Stimulated activated CD8-positive, alpha-beta memory T cell treated with anti-CD3 and anti-CD28 coated beads, Interleukin-2, amount 100 ng/mL, for 48 hours (primary cell): ENCODE measurements around the gene CCND2.

ENCODE experiments used
- DNase-seq, 2 donors: peaks; one replicate each; pipeline ENCODE4 v3.0.0-alpha.2; 2020; ENCODE audit warnings: low read depth in 2 of 2

CCND2 gene

GRCh38 chr12:4276524-4277204, 3.1 kb downstream of the CCND2 start:
- peak; percentile 63 to 74 for DNase-seq

DNA sequence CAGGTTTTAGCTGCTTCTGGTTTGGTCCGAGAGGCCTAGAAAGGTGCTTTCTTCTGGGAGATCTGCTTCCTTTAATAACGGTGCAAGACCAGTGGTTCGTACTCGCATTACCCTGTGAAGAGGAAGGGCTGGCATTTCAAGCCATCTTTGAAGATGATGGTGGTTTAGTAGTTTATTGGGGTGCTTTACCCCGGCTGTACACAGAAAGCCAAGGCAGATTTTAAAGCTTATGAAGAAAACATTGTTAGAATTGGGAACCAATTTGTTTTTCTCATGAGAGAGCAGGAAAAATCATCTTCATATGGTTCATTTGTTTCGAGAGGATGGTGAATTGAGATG, 3.6 kb downstream of the CCND2 start:
- DNase-seq = no peak

DNA sequence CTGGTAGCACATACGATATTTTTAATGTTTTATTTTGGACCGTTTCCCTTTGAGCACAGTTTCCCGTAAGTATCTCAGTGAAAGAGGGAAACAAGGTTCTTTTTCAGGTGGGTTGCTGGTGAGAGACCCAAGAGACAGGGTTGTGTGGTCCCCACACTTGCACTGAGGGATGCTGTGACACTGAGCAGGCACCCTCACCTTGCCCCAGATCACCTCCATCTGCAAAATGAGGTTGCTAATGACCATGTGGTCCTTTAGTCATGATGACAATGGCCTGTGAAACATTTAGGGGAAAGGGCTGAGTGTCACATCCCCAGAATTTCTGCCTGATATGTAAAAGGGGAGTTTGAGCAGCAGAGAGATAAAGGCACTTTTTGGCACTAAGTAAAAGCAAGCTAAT, 4.3 kb downstream of the CCND2 start:
- no peak for DNase-seq

DNA sequence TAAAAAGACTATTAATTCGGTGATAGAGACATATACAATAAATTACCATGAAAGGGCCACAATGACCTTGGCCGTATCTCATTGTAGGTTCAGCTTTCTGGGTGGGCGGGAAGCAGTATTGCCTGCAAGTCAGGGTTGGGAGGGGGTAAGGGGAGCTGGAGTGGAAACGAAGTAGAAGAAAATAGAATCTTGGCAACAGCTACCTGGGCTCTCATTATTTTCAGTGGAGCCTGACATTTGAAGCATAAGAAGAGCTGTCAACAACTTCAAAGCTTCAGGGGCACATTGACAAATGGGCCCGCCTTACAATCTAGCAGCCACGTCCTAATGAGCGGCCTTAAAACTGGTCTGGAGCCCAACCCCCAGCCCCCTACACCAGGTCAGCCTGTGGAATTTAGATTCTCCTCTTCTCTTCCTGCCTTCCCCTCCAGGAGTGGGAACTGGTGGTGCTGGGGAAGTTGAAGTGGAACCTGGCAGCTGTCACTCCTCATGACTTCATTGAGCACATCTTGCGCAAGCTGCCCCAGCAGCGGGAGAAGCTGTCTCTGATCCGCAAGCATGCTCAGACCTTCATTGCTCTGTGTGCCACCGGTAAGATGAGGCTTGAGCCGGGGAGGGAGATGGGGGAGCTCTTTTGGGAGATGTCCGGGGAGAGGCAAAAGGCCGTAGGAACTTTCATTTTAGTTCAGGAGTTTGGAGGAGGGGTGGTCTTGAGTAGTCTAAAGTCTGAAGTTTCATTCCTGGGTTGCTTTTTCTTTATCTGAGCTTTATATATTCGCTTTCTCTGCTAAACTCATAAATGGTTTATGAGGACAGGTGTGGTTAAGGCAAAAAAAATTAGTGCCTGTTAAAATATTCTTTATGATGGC, 5.0 kb downstream of the CCND2 start:
- no peak for DNase-seq

- DNase-seq = no peak
These were observed 5.7 kb downstream of the CCND2 start for GRCh38 chr12:4279198-4279690.

- DNase-seq = no peak
These were observed 7.0 kb downstream of the CCND2 start for GRCh38 chr12:4280351-4281163.

DNA sequence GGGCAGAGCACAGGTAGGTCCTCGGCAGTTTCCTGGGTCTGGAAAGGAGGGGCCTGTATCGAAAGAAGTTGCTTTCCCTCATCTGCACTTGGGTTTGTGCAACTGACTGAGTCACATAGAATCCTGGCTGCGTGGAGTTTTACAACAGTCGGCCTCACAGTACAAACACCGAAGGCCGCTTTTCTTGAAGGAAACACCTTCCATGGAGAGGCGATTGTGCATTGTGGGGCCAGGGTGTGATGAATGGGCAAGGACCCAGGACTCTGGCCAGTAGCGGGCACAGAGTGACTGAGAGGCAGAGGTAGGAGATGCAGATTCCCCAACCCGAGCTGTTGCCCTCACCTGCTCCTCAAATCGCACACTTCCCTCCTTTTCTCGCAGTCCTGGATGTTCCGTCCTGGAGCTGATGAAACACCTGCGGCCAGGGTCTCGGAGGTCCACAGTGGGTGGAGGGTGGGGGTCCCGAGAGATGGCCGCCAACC, 7.7 kb downstream of the CCND2 start:
- no peak for DNase-seq

- no peak for DNase-seq
These were observed 8.7 kb downstream of the CCND2 start for GRCh38 chr12:4282103-4282891.

DNA sequence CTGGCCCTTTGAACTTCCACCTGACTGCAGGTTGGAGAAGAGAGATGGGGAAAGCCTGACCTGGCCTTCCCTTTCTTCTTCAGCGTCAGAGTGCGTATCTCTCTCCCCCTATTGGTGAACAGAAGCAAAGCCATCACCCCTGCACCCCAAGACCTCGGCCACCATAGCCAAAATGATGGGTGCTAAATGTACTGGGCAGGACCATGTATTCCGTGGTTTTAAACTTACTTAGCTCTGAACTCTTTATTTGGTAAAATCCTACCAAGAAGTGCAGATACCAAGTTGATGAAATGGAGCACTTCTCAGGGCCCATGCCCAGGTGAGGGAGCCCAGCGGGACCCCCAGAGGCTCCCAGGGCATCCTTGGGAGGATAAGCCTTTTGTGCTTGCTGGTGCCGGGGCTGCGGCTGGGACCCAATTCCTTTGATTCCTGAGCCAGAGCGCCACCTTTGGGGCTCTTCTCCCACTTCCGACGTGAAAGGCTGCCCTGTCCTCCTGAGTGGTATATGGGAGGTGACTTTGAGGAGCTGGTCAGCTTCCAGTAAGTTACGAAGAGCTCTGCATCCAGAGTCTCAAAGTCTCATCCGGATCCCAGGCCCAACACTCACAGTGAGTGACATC, 9.4 kb downstream of the CCND2 start:
- DNase-seq = no peak

- DNase-seq = no peak
These were observed 10.1 kb downstream of the CCND2 start for GRCh38 chr12:4283512-4284255.

- DNase-seq = no peak
These were observed 10.7 kb downstream of the CCND2 start for GRCh38 chr12:4284306-4284705.

DNA sequence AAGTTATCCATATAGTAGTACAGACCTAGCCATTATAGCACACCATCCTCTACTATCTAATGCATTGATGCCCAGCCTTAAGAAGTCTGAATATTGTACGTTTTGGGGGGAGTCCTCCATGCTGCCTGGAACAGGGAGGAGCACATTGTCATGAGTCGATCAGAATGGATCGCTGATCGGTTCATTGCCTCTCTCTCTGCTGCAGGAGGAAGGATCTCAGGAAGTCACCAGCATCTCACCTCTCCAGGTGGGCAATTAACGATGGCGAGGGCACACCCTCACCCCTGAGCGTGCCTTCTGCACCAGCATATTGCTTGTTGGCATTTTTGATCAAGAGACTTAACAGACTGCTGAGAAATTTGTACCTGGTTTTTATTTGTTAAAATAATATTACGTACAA, 11.5 kb downstream of the CCND2 start:
- no peak for DNase-seq

DNA sequence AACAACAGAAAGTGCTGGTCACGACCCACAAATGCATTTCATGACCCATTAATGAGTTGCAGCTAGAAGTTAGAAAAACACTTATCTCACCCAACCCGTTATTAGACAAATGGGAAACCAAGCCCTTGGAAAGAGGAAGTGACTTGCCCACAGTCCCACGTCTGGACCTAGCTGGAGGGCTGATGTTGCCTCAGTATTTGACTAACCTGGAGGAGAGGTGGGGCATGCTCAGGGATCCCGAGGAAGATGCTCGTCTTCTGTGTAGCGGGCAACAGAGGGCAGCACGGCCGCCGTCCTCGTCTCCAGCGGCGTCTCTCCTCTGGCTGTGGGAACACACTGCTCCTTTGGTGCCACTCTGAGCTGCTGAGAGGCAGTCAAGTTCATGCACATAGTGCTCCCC, 12.7 kb downstream of the CCND2 start:
- no peak for DNase-seq

GRCh38 chr12:4286771-4287317, 13.3 kb downstream of the CCND2 start:
- DNase-seq = no peak

DNA sequence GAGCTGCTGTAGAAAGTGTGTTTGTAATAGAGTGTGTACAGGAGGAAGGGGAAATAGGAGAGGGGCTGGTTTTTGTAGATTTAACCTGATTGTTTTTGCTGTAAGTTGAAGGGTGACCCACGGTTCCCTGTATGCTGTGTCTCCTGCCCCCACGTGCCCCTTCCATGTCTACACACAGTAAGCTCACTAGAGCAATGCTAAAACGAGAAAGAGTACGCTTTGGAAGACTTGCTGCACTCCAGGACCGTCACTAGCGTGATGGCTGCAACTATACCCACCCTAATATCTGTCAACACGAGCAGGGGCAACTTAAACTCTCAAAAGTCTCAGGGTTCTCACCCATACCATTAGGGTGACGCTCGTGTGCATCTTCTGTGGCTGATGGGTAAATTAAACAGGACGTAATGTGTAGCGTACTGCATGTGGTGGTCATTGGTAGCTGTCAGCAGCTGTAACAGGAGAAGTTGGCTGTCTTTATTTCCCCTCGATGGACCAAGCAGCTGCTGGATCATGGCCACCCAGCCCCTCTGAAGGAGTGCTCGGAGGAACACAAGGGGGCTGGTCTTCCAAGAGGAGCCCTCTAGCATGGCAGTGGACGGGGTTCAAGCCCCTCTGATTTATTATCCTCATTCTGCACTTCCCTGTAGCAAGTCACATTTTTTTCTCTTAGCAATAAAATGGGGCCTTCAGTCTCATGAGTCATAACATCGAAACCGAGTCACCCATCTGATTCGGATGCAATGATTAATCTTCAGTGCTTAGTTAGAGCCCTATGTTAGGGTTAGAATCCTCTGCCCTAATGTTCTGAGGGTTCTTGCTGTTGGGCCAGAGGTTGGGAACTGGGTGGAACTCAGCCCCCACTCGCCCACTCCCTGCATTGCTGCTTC, 14.0 kb downstream of the CCND2 start:
- DNase-seq = no peak

DNA sequence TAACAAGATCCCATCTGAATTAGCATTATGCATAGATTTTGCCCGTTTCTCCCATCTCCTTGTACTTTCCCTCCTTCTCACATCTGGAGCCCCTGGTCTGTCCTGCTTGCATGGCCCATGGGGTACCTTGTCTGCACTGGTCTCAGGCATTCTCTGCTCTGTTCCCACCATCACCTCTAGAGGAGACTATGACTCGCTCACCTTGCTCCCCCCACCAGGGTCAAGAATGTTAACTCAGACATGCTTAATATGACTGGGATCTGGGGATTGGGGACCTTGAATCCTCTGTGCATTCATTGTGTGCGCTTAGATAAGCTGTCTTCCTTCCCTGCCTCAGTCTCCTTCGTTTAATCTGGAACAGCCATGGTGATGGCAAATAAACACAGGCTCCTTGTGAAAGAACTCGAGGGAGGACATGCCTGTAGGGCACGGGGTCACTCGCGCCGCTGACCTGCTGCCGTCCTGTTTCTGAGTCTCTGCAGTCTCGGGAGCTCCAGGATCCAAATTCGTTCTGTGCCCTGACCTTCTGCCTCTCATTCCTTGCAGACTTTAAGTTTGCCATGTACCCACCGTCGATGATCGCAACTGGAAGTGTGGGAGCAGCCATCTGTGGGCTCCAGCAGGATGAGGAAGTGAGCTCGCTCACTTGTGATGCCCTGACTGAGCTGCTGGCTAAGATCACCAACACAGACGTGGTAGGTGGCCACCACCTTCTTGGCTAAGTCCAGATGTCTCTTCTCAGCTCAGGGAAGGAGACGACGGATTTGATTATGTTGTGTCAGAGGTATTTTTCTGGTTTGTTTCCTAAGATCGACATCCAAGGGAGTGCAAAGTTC, 15.0 kb downstream of the CCND2 start:
- DNase-seq = no peak

DNA sequence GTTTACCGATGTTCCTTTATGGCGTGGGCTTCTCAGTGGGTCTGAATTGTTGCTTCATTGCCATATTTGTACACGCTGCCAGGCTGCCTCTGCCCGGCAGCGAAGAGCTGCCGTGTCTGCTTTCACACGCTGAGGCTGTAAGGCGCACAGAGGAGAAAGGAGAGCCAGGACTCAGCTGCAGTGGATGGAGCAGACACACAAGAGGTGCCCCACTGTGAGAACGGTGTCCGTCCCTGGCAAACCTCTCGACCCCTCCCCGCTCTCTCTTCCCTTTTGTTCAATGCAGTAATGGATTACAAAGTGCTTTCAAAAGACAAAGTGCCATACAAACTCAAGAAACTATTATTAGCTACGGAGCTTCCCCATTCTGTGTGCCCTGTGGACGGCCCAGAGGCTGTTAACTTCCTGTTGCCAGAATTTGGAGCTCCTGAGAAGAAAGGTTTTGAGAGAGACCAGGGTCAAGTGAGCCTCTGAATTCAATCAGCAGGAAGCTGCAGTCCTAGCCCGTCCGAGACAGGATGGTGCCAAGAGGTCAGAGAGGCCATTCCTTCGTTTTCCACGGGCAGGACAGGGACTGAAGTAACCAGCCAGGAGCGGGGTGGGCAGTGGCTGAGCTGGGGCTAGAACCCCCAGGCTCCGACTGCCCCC, 15.8 kb downstream of the CCND2 start:
- no peak for DNase-seq
